ENCODE measurements around the gene MAST2. TPM values are rescaled to one million over a fixed set of nuclear protein-coding genes. Genes with fewer than 3 reads are reported as not detected.

The MAST2 gene
- total RNA-seq, result 19.9 and 21.0 TPM in 2 replicates

DNA sequence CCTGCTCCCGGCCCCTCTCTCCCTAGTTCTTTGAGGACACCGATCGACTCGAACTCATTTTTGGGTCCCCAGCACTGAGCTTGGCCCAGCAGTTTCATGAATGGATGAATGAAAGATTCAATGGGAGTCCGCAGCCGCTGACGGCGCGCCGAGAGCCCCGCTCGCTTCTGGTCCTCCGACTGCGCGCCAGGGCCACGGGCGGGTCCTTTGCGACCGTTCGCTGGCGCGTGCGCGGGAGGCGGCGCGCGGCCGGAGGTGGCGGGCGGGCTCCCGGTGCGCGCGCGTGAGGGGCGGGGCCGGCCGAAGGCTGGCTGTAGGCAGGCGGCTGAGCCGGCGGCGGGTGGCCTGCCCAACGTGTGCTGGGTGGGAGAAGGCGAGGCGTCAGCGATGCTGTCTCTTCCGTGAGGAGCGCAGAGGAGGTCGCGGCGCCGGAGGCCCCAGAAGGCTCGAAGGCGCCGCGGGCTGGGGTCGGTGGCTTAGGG lies at the start of gene MAST2:
Gene MAST2 (plus strand): TSS at position 314 of the 482 bp plus-strand sequence. CDS start 284 bp downstream, outside the sequence.

Other genes starting within 250 kb of the MAST2 start
- gene NASP, start 219.6 kb upstream of the MAST2 start, total RNA-seq, result 33.4 and 51.8 TPM in 2 replicates
- 0.53 and 0.75 TPM in 2 replicates for gene CCDC17, start 179.6 kb upstream of the MAST2 start, total RNA-seq
- gene GPBP1L1, start 117.1 kb upstream of the MAST2 start, total RNA-seq, result 87.2 and 89.6 TPM in 2 replicates
- 12.2 and 13.1 TPM in 2 replicates for gene TMEM69, start 115.4 kb upstream of the MAST2 start, total RNA-seq
- gene IPP, start 53.0 kb upstream of the MAST2 start, total RNA-seq, result 14.6 and 15.3 TPM in 2 replicates

All from aortic smooth muscle cell (primary cell).